T-cell (primary cell): ENCODE data around the gene AKAP8. TPM values are rescaled to one million over a fixed set of nuclear protein-coding genes. Genes with fewer than 3 reads are reported as not detected.

ENCODE experiments used
- ATAC-seq, 4 experiments: fragments of 200-7000 bp in 3 of 4; fragments of 150-1000 bp in 1 of 4; cut with Tn5 transposase; replicated peaks in 1 of 4; 1 replicate in 3 of 4; 2 replicates in 1 of 4; pipeline ENCODE4 v1.10.0; 2021; ENCODE audit warnings: moderate library complexity in 3 of 4, mild to moderate bottlenecking in 2 of 4, moderate number of reproducible peaks in 1 of 4
- CTCF ChIA-PET, 2 donors: fragments of 300-600 bp; sonication (Branson Sonifier 250); formaldehyde crosslinking; loops; one replicate each; lab custom pipeline; 2022; ENCODE audit warnings: antibody characterized with exemption in 2 of 2; lab: Charles Lee
- POLR2A ChIA-PET, 2 donors: fragments of 300-600 bp; sonication (Branson Sonifier 250); formaldehyde crosslinking; loops; one replicate each; lab custom pipeline; 2022; ENCODE audit warnings: antibody characterized with exemption in 2 of 2; lab: Charles Lee
- DNase-seq, 35 experiments: peaks; one replicate each; pipeline versions ENCODE4 v3.0.0 to v3.0.0-alpha.2; 2013 to 2023
- H3K27ac ChIP-seq: one replicate; pipeline ENCODE4 v1.5.1; 2013; ENCODE audit warnings: low read length
- H3K27me3 ChIP-seq, 2 experiments: replicated peaks in 1 of 2; 1 replicate in 1 of 2; 2 replicates in 1 of 2; pipeline versions ENCODE4 v1.6.1 to v1.7.0; 2013; ENCODE audit warnings: low read length in 1 of 2, mixed read lengths in 1 of 2; ENCODE audit not compliant: control insufficient read depth in 2 of 2, insufficient read depth in 2 of 2; ENCODE audit errors: extremely low read depth in 1 of 2
- H3K36me3 ChIP-seq, 2 donors: 1 replicate in 1 of 2; 2 replicates in 1 of 2; pipeline versions ENCODE4 v1.6.1 to v1.7.0; 2013; ENCODE audit warnings: low read length in 1 of 2; ENCODE audit not compliant: control insufficient read depth in 2 of 2, insufficient read depth in 1 of 2; ENCODE audit errors: extremely low read depth in 1 of 2
- H3K4me1 ChIP-seq, 2 experiments: 1 replicate in 1 of 2; 2 replicates in 1 of 2; pipeline versions ENCODE4 v1.6.1 to v1.7.0; 2013; ENCODE audit warnings: low read length in 2 of 2, mixed read lengths in 1 of 2; ENCODE audit not compliant: insufficient read depth in 2 of 2, control insufficient read depth in 1 of 2; ENCODE audit errors: extremely low read depth in 1 of 2
- H3K4me3 ChIP-seq, 2 donors: 1 replicate in 1 of 2; 2 replicates in 1 of 2; pipeline versions ENCODE4 v1.5.1 to v1.7.0; 2013; ENCODE audit warnings: mild to moderate bottlenecking in 2 of 2, low read length in 1 of 2, moderate library complexity in 1 of 2; ENCODE audit not compliant: control insufficient read depth in 1 of 2; ENCODE audit errors: extremely low read depth in 1 of 2
- H3K9me3 ChIP-seq: 2 replicates; pipeline ENCODE4 v1.7.0; 2013
- H3K27ac Mint-ChIP-seq, 2 donors: one replicate each; pipeline ENCODE4 v1.8.0; 2020 to 2021; ENCODE audit warnings: mild to moderate bottlenecking in 2 of 2, mixed read lengths in 2 of 2
- H3K27me3 Mint-ChIP-seq, 2 donors: one replicate each; pipeline ENCODE4 v1.8.0; 2021 to 2022; ENCODE audit warnings: mixed read lengths in 2 of 2
- H3K36me3 Mint-ChIP-seq: one replicate; pipeline ENCODE4 v1.8.0; 2021; ENCODE audit warnings: mixed read lengths
- H3K4me1 Mint-ChIP-seq, 3 donors: one replicate each; pipeline ENCODE4 v1.8.0; 2020 to 2022; ENCODE audit warnings: mixed read lengths in 3 of 3, mild to moderate bottlenecking in 1 of 3
- H3K4me3 Mint-ChIP-seq, 3 donors: one replicate each; pipeline ENCODE4 v1.8.0; 2020 to 2022; ENCODE audit warnings: mild to moderate bottlenecking in 3 of 3, mixed read lengths in 3 of 3, moderate library complexity in 3 of 3
- H3K9me3 Mint-ChIP-seq, 3 donors: one replicate each; pipeline ENCODE4 v1.8.0; 2020 to 2022; ENCODE audit warnings: mixed read lengths in 3 of 3
- WGBS: methylation state at CpG from one replicate; pipeline ENCODE4 v1.1.5; 2013; ENCODE audit warnings: missing lambda C conversion rate; ENCODE audit not compliant: insufficient coverage; 5-methylcytosine and 5-hydroxymethylcytosine counted together
- total RNA-seq, 35 experiments: library from RNA in 6 of 35; stranded (reverse) in 6 of 35; fragments of 120-200 nt in 1 of 35; gene quantifications; one replicate each; pipeline versions ENCODE4 v1.2.1 to v1.2.4 and lab custom pipeline; 2013 to 2026

AKAP8 gene
- total RNA-seq, 5 donors from 2014 or later (not counting 1 experiment from before 2014, with no cell fraction given), result 75.8 to 90.3 (median 86.7) TPM

- H3K9me3 ChIP-seq, result no peaks in the 10 kb centered on the region
- H3K36me3 ChIP-seq, result peaks cover 10 to 26% of the 10 kb centered on the region in 2 donors
- DNase-seq, result no peak
- H3K27me3 ChIP-seq, result no peaks in the 10 kb centered on the region
- CTCF ChIA-PET, result interaction anchor here (0.5 to 3.1 kb wide), 30 partner anchors 10 to 1632 kb away, joined by 3 to 113 read pairs (median 4); partner anchors contain the start of genes AKAP8 (in 1 of the 2), BRD4 (in 1 of the 2) and FAM32A (in 1 of the 2)
- no peak overlapping the region for H3K27ac ChIP-seq
- 70% methylated on average over 9 of the region's 16 CpGs for WGBS
- no peaks in the 10 kb centered on the region for H3K27me3 Mint-ChIP-seq
- peaks cover 24% of the 10 kb centered on the region for H3K36me3 Mint-ChIP-seq
- H3K4me3 ChIP-seq, result no peak overlapping the region
- H3K4me3 Mint-ChIP-seq, result peak overlapping the region; percentile 90 to 99 (median 97)
- POLR2A ChIA-PET, result interaction anchor here (0.5 to 1.8 kb wide), 15 partner anchors 10 to 680 kb away, joined by 3 to 13 read pairs (median 4); no protein-coding TSS in a partner anchor
- no peaks in the 10 kb centered on the region for H3K9me3 Mint-ChIP-seq
- ATAC-seq, result no peak
- H3K4me1 Mint-ChIP-seq, result peaks cover 43 to 45% (median 45%) of the 10 kb centered on the region in 3 donors
- peak overlapping the region; percentile 69 to 95 for H3K27ac Mint-ChIP-seq
- H3K4me1 ChIP-seq, result peaks cover 10 to 28% of the 10 kb centered on the region in 2 experiments
These were observed 39.9 kb upstream of the AKAP8 start for GRCh38 chr19:15419413-15420025.

GRCh38 chr19:15418579-15419412, 39.2 kb upstream of the AKAP8 start, which contains the start of gene AKAP8L:
TSS of gene AKAP8L (minus strand) at chr19:15418988. CDS start at chr19:15418923, 65 bp downstream.
- H3K4me1 Mint-ChIP-seq, result peaks cover 46 to 48% (median 46%) of the 10 kb centered on the region in 3 donors
- WGBS, result under 1% methylated on average over 53 of the region's 61 CpGs
- CTCF ChIA-PET, result interaction anchor here (0.5 to 3.1 kb wide), 26 partner anchors 9 to 766 kb away, joined by 3 to 113 read pairs (median 4); partner anchors contain the start of genes AKAP8 (in 1 of the 2), BRD4 (in 1 of the 2) and FAM32A (in 1 of the 2)
- POLR2A ChIA-PET, result interaction anchor here (0.5 to 1.8 kb wide), 18 partner anchors 9 to 681 kb away, joined by 3 to 13 read pairs (median 4); no protein-coding TSS in a partner anchor
- H3K36me3 Mint-ChIP-seq, result peaks cover 24% of the 10 kb centered on the region
- no peaks in the 10 kb centered on the region for H3K27me3 ChIP-seq
- ATAC-seq (peak; percentile 92 to 94 (median 94)), DNase-seq (peak; percentile 91 to 100 (median 99))
- H3K27me3 Mint-ChIP-seq, result no peaks in the 10 kb centered on the region
- H3K4me3 ChIP-seq, result peak within 1 kb of the TSS; percentile 71 to 89
- H3K4me1 ChIP-seq, result peaks cover 10 to 29% of the 10 kb centered on the region in 2 experiments
- H3K4me3 Mint-ChIP-seq, result peak within 1 kb of the TSS; percentile 90 to 99 (median 97)
- no peaks in the 10 kb centered on the region for H3K9me3 ChIP-seq
- peaks cover 9 to 19% of the 10 kb centered on the region in 2 donors for H3K36me3 ChIP-seq
- H3K9me3 Mint-ChIP-seq, result no peaks in the 10 kb centered on the region
- peak within 1 kb of the TSS; percentile 95 to 98 for H3K27ac Mint-ChIP-seq
- H3K27ac ChIP-seq, result peak within 1 kb of the TSS; percentile 55

GRCh38 chr19:15418231-15418578, 38.6 kb upstream of the AKAP8 start:
- Histone ChIP-seq H3K27me3 (no peaks in the 10 kb centered on the region), H3K4me3 (peak overlapping the region; percentile 71 to 89), H3K36me3 (peaks cover 7 to 13% of the 10 kb centered on the region in 2 donors), H3K4me1 (peaks cover 14 to 32% of the 10 kb centered on the region in 2 experiments), H3K9me3 (no peaks in the 10 kb centered on the region), H3K27ac (peak overlapping the region; percentile 55)
- DNase-seq (peak in 3 of 35 experiments; percentile 7 to 11 (median 7)), ATAC-seq (no peak)
- Mint-ChIP-seq H3K27ac (peak overlapping the region; percentile 66 to 98), H3K4me3 (peak overlapping the region; percentile 90 to 99 (median 97)), H3K9me3 (no peaks in the 10 kb centered on the region), H3K4me1 (peaks cover 47 to 53% (median 52%) of the 10 kb centered on the region in 3 donors), H3K27me3 (no peaks in the 10 kb centered on the region), H3K36me3 (peaks cover 20% of the 10 kb centered on the region)
- WGBS, result 0% methylated on average over 12 of the region's 16 CpGs
- CTCF ChIA-PET, result interaction anchor here in 1 of 2 donors (1.2 to 3.1 kb wide), 12 partner anchors 8 to 142 kb away, joined by 4 to 113 read pairs (median 12); partner anchors contain the start of gene AKAP8
- POLR2A ChIA-PET, result interaction anchor here (0.5 to 1.8 kb wide), 6 partner anchors 38 to 182 kb away, joined by 3 to 13 read pairs (median 4); no protein-coding TSS in a partner anchor

- H3K4me1 ChIP-seq, result peaks cover 14 to 32% of the 10 kb centered on the region in 2 experiments
- H3K27ac Mint-ChIP-seq, result peak overlapping the region; percentile 66 to 98
- H3K27me3 Mint-ChIP-seq, result no peaks in the 10 kb centered on the region
- CTCF ChIA-PET, result interaction anchor here in 1 of 2 donors (1.5 kb wide), 1 partner anchor 138 kb away, joined by 4 read pairs; no protein-coding TSS in a partner anchor
- no peak for ATAC-seq
- H3K4me3 ChIP-seq, result peak overlapping the region; percentile 71 to 89
- POLR2A ChIA-PET, result no interaction called here
- H3K9me3 ChIP-seq, result no peaks in the 10 kb centered on the region
- peaks cover 2 to 8% of the 10 kb centered on the region in 2 donors for H3K36me3 ChIP-seq
- DNase-seq, result no peak
- peaks cover 52 to 58% (median 57%) of the 10 kb centered on the region in 3 donors for H3K4me1 Mint-ChIP-seq
- no peaks in the 10 kb centered on the region for H3K9me3 Mint-ChIP-seq
- 20% methylated on average over 8 of the region's 9 CpGs for WGBS
- peak overlapping the region; percentile 55 for H3K27ac ChIP-seq
- H3K36me3 Mint-ChIP-seq, result peaks cover 18% of the 10 kb centered on the region
- H3K4me3 Mint-ChIP-seq, result peak overlapping the region; percentile 90 to 99 (median 97)
- no peaks in the 10 kb centered on the region for H3K27me3 ChIP-seq
These were observed 38.1 kb upstream of the AKAP8 start for GRCh38 chr19:15417699-15418098.

- Histone ChIP-seq H3K4me3 (no peak overlapping the region), H3K36me3 (peaks cover 6 to 14% of the 10 kb centered on the region in 2 donors), H3K27me3 (no peaks in the 10 kb centered on the region), H3K4me1 (peaks cover 14 to 32% of the 10 kb centered on the region in 2 experiments), H3K27ac (no peak overlapping the region), H3K9me3 (no peaks in the 10 kb centered on the region)
- WGBS, result 71% methylated on average over 1 of the region's 4 CpGs
- ChIA-PET POLR2A (interaction anchor here in 1 of 2 donors (0.6 kb wide), 1 partner anchor 21 kb away, joined by 3 read pairs; no protein-coding TSS in a partner anchor), CTCF (no interaction called here)
- peaks cover 50 to 67% (median 63%) of the 10 kb centered on the region in 3 donors for H3K4me1 Mint-ChIP-seq
- no peak overlapping the region for H3K27ac Mint-ChIP-seq
- H3K36me3 Mint-ChIP-seq, result peaks cover 24% of the 10 kb centered on the region
- no peaks in the 10 kb centered on the region for H3K9me3 Mint-ChIP-seq
- ATAC-seq, result no peak
- H3K27me3 Mint-ChIP-seq, result no peaks in the 10 kb centered on the region
- H3K4me3 Mint-ChIP-seq, result no peak overlapping the region
- no peak for DNase-seq
These were observed 33.2 kb upstream of the AKAP8 start for GRCh38 chr19:15412832-15413231.
